Common myeloid progenitor, CD34-positive (primary cell): ENCODE data around the gene CCDC50.

Source experiments
- CTCF ChIA-PET: fragments of 350-600 bp; sonication (Branson Sonifier 250); formaldehyde crosslinking; loops from one replicate; lab custom pipeline; 2021; ENCODE audit warnings: antibody characterized with exemption; lab: Charles Lee
- POLR2A ChIA-PET: fragments of 350-600 bp; sonication (Branson Sonifier 250); formaldehyde crosslinking; loops from one replicate; lab custom pipeline; 2021; ENCODE audit warnings: antibody characterized with exemption; lab: Charles Lee
- DNase-seq, 3 donors: peaks; one replicate each; pipeline versions ENCODE4 v3.0.0 to v3.0.0-alpha.2; 2013
- H3K27ac ChIP-seq, 2 experiments: 1 replicate in 1 of 2; 2 replicates in 1 of 2; pipeline ENCODE4 v1.7.0; 2013; ENCODE audit warnings: inconsistent platforms in 2 of 2, low read length in 2 of 2, mild to moderate bottlenecking in 2 of 2, low read depth in 1 of 2, moderate library complexity in 1 of 2; ENCODE audit not compliant: severe bottlenecking in 2 of 2, insufficient read depth in 1 of 2, poor library complexity in 1 of 2
- H3K27me3 ChIP-seq, 5 experiments: replicated peaks in 2 of 5; 1 replicate in 3 of 5; 2 replicates in 2 of 5; pipeline versions ENCODE4 v1.6.1 to v1.7.0; 2013; ENCODE audit warnings: low read length in 4 of 5, mild to moderate bottlenecking in 2 of 5, moderate library complexity in 2 of 5, inconsistent platforms in 1 of 5; ENCODE audit not compliant: insufficient read depth in 5 of 5, control insufficient read depth in 4 of 5
- H3K36me3 ChIP-seq, 4 experiments: 1 replicate in 2 of 4; 2 replicates in 2 of 4; pipeline versions ENCODE4 v1.6.1 to v1.7.0; 2013; ENCODE audit warnings: low read length in 3 of 4, control low read depth in 1 of 4, mild to moderate bottlenecking in 1 of 4; ENCODE audit not compliant: control insufficient read depth in 4 of 4, insufficient read depth in 4 of 4
- H3K4me1 ChIP-seq, 4 experiments: 1 replicate in 3 of 4; 2 replicates in 1 of 4; pipeline versions ENCODE4 v1.6.1 to v1.7.1; 2013; ENCODE audit warnings: low read length in 3 of 4, mild to moderate bottlenecking in 3 of 4, control low read depth in 1 of 4, inconsistent platforms in 1 of 4, moderate library complexity in 1 of 4; ENCODE audit not compliant: control insufficient read depth in 4 of 4, insufficient read depth in 4 of 4; ENCODE audit errors: control extremely low read depth in 1 of 4
- H3K4me3 ChIP-seq, 7 experiments: 1 replicate in 4 of 7; 2 replicates in 3 of 7; pipeline versions ENCODE4 v1.5.1 to v1.7.0; 2013; ENCODE audit warnings: mild to moderate bottlenecking in 7 of 7, low read length in 6 of 7, moderate library complexity in 6 of 7, inconsistent platforms in 2 of 7, low read depth in 2 of 7, control low read depth in 1 of 7; ENCODE audit not compliant: insufficient read depth in 4 of 7, control insufficient read depth in 1 of 7; ENCODE audit errors: extremely low read depth in 1 of 7
- H3K9me3 ChIP-seq, 5 experiments: 1 replicate in 4 of 5; 2 replicates in 1 of 5; pipeline versions ENCODE4 v1.6.1 to v1.7.1; 2013; ENCODE audit warnings: low read length in 4 of 5, mild to moderate bottlenecking in 2 of 5, inconsistent platforms in 1 of 5, low read depth in 1 of 5, moderate library complexity in 1 of 5; ENCODE audit not compliant: control insufficient read depth in 4 of 5, insufficient read depth in 2 of 5; ENCODE audit errors: control extremely low read depth in 1 of 5
- WGBS: methylation state at CpG from one replicate; pipeline ENCODE4 v1.1.5; 2013; ENCODE audit not compliant: insufficient coverage; 5-methylcytosine and 5-hydroxymethylcytosine counted together

Gene CCDC50

DNA sequence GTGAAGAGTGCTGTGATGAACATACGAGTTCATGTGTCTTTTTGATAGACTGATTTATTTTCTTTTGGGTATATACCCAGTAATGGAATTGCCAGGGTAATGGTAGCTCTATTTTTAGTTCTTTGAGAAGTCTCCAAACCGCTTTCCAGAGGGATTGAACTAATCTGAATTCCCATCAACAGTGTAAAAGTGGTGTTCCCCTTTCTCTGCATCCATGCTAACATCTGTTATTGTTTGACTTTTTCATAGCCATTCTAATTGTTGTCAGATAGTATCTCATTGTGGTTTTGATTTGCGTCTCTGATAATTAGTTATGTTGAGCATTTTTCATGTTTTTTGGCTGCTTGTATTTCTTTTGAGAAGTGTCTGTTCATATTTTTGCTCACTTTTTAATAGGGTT lies 55.9 kb downstream of the CCDC50 start:
- Histone ChIP-seq H3K9me3 (no peaks in the 10 kb centered on the region), H3K27me3 (no peaks in the 10 kb centered on the region), H3K36me3 (peaks cover 0 to 13% (median 4%) of the 10 kb centered on the region in 4 experiments), H3K4me3 (no peak overlapping the region), H3K4me1 (no peaks in the 10 kb centered on the region), H3K27ac (no peak overlapping the region)
- POLR2A ChIA-PET, result no interaction called here
- no peak for DNase-seq
- CTCF ChIA-PET, result no interaction called here
- WGBS, result 71% methylated on average over 1 of the region's 3 CpGs

DNA sequence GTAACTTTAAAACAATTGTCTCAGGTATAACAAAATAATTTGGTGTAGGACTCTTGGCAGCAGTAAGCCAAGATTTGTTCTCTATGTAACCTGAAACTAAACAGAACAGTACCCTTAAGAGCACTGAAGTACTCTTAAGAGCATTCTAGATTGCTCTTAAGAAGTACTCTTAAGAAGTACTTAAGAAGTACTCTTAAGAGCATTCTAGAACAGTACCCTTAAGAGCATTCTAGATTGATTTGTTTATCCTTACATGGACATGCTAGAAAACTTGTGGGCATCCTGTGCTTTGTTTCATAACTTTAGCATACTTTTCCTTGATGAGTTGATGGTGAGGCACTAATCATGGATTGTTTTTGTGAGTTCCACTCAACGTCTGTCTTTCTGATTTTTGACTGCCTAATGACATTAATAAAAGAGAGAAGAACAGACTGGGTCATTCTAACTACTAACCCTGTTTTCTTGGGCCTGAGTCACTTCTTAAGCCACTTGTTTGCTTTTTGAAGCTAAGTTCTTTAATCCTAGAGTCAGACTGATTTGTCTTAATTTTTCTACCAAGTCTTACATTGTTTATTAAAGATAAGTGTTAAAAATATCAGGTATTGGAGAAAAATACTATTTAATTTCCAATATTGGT lies 58.4 kb downstream of the CCDC50 start:
- Histone ChIP-seq H3K36me3 (peaks cover 0 to 4% (median 0%) of the 10 kb centered on the region in 4 experiments), H3K27ac (no peak overlapping the region)
- CTCF ChIA-PET, result no interaction called here

GRCh38 chr3:191388823-191389222 lies 59.6 kb downstream of the CCDC50 start:
- ChIA-PET CTCF (interaction anchor here (0.9 kb wide), 1 partner anchor 144 kb away, joined by 3 read pairs; no protein-coding TSS in a partner anchor), POLR2A (no interaction called here)
- peaks cover 0 to 4% (median 0%) of the 10 kb centered on the region in 4 experiments for H3K36me3 ChIP-seq
- no peak overlapping the region for H3K27ac ChIP-seq
- peak in 2 of 3 donors; percentile 10 to 12 for DNase-seq
- no peaks in the 10 kb centered on the region for H3K27me3 ChIP-seq
- H3K4me3 ChIP-seq, result no peak overlapping the region
- H3K4me1 ChIP-seq, result no peaks in the 10 kb centered on the region
- H3K9me3 ChIP-seq, result no peaks in the 10 kb centered on the region
- no CpG with 5 or more reads among the region's 1 CpG for WGBS

More for the DNA sequence above, 58.4 kb downstream of the CCDC50 start:
- POLR2A ChIA-PET, result no interaction called here
- no peaks in the 10 kb centered on the region for H3K9me3 ChIP-seq
- 100% methylated on average over 1 of the region's 1 CpG for WGBS
- no peak overlapping the region for H3K4me3 ChIP-seq
- DNase-seq, result no peak
- H3K27me3 ChIP-seq, result no peaks in the 10 kb centered on the region
- no peaks in the 10 kb centered on the region for H3K4me1 ChIP-seq

DNA sequence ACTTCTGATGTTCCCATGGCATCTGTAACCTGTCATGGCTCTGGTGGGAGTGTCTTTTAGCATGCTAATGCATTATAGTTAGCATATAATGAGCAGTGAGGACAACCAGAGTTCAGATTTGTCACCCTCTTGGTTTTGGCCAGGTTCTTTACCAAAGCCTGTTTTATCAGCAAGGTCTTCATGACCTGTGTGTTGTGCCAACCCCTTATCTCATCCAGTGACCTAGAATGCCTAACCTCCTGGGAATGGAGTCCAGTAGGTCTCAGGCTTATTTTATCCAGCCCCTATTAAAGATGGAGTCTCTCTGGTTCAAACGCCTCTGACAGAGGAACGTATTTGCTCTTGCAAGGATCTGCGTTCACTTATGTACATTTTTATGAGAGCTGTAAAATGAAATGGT lies 61.4 kb downstream of the CCDC50 start:
- H3K27me3 ChIP-seq, result no peaks in the 10 kb centered on the region
- no peaks in the 10 kb centered on the region for H3K4me1 ChIP-seq
- H3K27ac ChIP-seq, result no peak overlapping the region
- CTCF ChIA-PET, result interaction anchor here (0.6 kb wide), 1 partner anchor 13 kb away, joined by 3 read pairs; no protein-coding TSS in a partner anchor
- H3K4me3 ChIP-seq, result no peak overlapping the region
- H3K36me3 ChIP-seq, result peaks cover 0 to 4% (median 0%) of the 10 kb centered on the region in 4 experiments
- no peaks in the 10 kb centered on the region for H3K9me3 ChIP-seq
- no peak for DNase-seq
- 100% methylated on average over 3 of the region's 3 CpGs for WGBS
- POLR2A ChIA-PET, result no interaction called here

DNA sequence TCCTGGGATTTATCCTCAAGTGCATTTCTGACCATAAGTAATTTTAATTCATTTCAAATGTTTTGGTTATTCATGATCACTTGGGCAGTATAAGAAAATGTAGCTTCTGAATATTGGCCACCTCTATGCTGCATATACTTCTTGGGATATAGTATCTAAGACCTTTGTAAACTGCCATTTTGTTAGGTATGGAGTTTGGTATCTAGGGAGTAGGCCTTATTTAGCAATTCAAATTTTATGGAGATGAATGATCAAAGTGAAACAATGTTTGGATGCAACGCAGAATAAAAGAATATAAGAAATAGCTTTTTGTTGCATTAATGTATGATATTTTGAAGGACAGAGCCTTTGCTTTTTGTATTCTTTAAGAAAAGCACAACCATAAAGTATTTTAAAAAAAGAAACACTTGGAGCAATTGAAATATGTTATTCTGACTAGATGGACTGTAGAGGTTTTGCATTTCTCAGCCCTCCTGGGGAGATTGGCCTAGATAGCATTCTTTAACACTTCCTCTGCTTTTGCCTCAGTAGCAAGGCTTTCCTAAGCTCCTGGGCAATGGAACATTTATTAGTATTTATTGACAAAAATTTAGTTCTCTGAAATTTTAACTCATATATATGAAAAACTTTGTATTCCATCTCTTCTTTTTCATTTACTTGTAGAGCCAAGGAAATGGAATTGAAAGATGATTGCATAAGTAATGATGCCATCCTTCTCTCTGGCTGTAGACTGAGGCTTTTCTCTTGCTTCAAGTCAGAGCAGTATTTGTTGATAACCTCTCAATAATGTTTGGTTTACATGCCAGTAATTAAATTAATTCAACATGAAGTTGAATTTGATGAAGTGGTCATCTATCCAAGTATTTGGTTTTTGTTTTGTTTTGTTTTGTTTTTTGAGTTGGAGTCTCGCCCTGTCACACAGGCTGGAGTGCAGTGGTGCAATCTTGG lies 62.9 kb downstream of the CCDC50 start:
- H3K27me3 ChIP-seq, result no peaks in the 10 kb centered on the region
- no peak for DNase-seq
- H3K4me3 ChIP-seq, result no peak overlapping the region
- H3K4me1 ChIP-seq, result no peaks in the 10 kb centered on the region
- CTCF ChIA-PET, result no interaction called here
- POLR2A ChIA-PET, result no interaction called here
- H3K27ac ChIP-seq, result no peak overlapping the region
- H3K36me3 ChIP-seq, result peaks cover 0 to 4% (median 0%) of the 10 kb centered on the region in 4 experiments
- H3K9me3 ChIP-seq, result no peaks in the 10 kb centered on the region
- WGBS, result 100% methylated on average over 1 of the region's 2 CpGs

DNA sequence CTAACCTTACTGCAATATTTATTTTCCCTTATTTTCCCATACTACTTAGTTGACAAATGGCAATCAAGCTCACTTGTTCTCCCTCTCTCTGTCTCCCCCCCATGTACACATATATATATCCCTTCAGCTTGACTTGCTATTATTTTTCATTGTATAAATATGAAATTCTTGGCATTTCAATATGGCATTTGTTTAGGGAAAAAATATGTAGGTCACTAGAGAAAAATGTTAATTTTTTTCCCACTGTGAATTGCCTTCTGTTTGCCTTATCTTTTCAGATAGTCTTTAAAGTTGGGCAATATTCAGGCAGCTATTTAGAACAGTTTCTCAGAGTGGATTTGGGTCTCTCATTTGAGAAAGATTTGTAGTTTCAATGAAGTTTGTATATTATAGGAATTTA lies 64.0 kb downstream of the CCDC50 start:
- CTCF ChIA-PET, result no interaction called here
- no peak for DNase-seq

DNA sequence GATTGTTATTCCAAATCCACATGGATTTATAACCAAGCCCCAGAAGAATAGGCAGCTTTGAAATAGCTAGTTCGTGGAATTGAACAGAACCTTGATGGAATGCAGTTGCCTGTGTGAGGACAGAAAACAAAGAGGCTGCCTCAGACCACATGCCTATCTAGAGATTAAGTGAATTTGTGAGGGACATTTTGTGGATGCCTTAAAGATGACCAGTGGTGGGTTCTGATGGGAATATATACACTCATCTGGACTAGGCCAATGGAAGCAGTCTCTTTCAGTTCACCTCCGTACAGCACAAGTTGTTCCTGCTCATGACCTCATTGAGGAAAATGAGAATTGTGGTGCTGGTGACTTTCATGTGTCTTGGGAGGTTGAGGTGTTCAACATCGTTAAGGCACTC lies 68.6 kb downstream of the CCDC50 start:
- H3K4me1 ChIP-seq, result no peaks in the 10 kb centered on the region
- no peak for DNase-seq
- no peaks in the 10 kb centered on the region for H3K9me3 ChIP-seq
- WGBS, result 100% methylated on average over 1 of the region's 3 CpGs
- no peak overlapping the region for H3K27ac ChIP-seq
- POLR2A ChIA-PET, result no interaction called here
- CTCF ChIA-PET, result no interaction called here
- H3K36me3 ChIP-seq, result no peaks in the 10 kb centered on the region
- no peak overlapping the region for H3K4me3 ChIP-seq
- no peaks in the 10 kb centered on the region for H3K27me3 ChIP-seq

More for the DNA sequence above, 64.0 kb downstream of the CCDC50 start:
- Histone ChIP-seq H3K4me3 (no peak overlapping the region), H3K27ac (no peak overlapping the region), H3K36me3 (peaks cover 0 to 4% (median 0%) of the 10 kb centered on the region in 4 experiments), H3K27me3 (no peaks in the 10 kb centered on the region), H3K9me3 (no peaks in the 10 kb centered on the region), H3K4me1 (no peaks in the 10 kb centered on the region)
- POLR2A ChIA-PET, result no interaction called here
